Panc1 (cell line): ENCODE data around the gene GLTP. TPM values are rescaled to one million over a fixed set of nuclear protein-coding genes. Genes with fewer than 3 reads are reported as not detected.
"Not testable (repeated sequence)": the region's sequence is repeated elsewhere in the genome, so short reads cannot be mapped to it uniquely, and the experiment has no call there.

ENCODE experiments used
- ATAC-seq: fragments of 200-7000 bp; cut with Tn5 transposase; 2 replicates; pipeline ENCODE4 v1.9.1; 2020; ENCODE audit warnings: mild to moderate bottlenecking, moderate library complexity
- Bru-seq: library from RNA; stranded (reverse); fragments of 400-500 nt; gene quantifications from one replicate; lab custom pipeline; 2021; lab: Mats Ljungman, UMichigan
- BruChase-seq, 2 experiments: library from RNA; stranded (reverse); fragments of 400-500 nt; gene quantifications; one replicate each; lab custom pipeline; 2021; lab: Mats Ljungman, UMichigan
- BruUV-seq: library from RNA; stranded (reverse); fragments of 400-500 nt; replicated peaks from 2 replicates; lab custom pipeline; 2021; lab: Mats Ljungman, UMichigan
- CTCF ChIA-PET: fragments of 300-600 bp; sonication (Branson Sonifier 250); formaldehyde crosslinking; loops from one replicate; lab custom pipeline; 2022; ENCODE audit warnings: antibody characterized with exemption; lab: Charles Lee
- POLR2A ChIA-PET: fragments of 300-600 bp; sonication (Branson Sonifier 250); formaldehyde crosslinking; loops from one replicate; lab custom pipeline; 2022; ENCODE audit warnings: antibody characterized with exemption; lab: Charles Lee
- DNase-seq: peaks from one replicate; pipeline ENCODE4 v3.0.0-alpha.2; 2010; ENCODE audit warnings: low read depth, low spot score
- H3K27ac ChIP-seq: 2 replicates; pipeline ENCODE4 v1.5.1; 2011; ENCODE audit warnings: mild to moderate bottlenecking, low read length, inconsistent platforms
- H3K27me3 ChIP-seq: fragments of 200-500 bp; sonication (Bioruptor generic); 2 replicates; pipeline ENCODE4 v1.6.0; 2014; ENCODE audit warnings: low read length, inconsistent platforms; ENCODE audit not compliant: control insufficient read depth, insufficient read depth
- H3K36me3 ChIP-seq: fragments of 200-500 bp; sonication (Bioruptor generic); 2 replicates; pipeline ENCODE4 v1.5.1; 2014; ENCODE audit warnings: inconsistent platforms, mild to moderate bottlenecking, low read length, moderate library complexity; ENCODE audit not compliant: control insufficient read depth, insufficient read depth
- H3K4me1 ChIP-seq: 2 replicates; pipeline ENCODE4 v1.5.1; 2011; ENCODE audit warnings: inconsistent platforms, mild to moderate bottlenecking, low read length, moderate library complexity; ENCODE audit not compliant: control insufficient read depth, insufficient read depth
- H3K4me3 ChIP-seq, 2 experiments: 2 replicates each; pipeline ENCODE4 v1.5.1; 2011 to 2012; ENCODE audit warnings: low read depth in 2 of 2, low read length in 2 of 2, mild to moderate bottlenecking in 2 of 2, inconsistent platforms in 1 of 2, moderate library complexity in 1 of 2
- H3K9me3 ChIP-seq: fragments of 200-500 bp; sonication (Bioruptor generic); 2 replicates; pipeline ENCODE4 v1.5.1; 2014; ENCODE audit warnings: low read depth, mild to moderate bottlenecking, inconsistent platforms, low read length, moderate library complexity; ENCODE audit not compliant: control insufficient read depth, insufficient read depth
- CTCF ChIP-seq: fragments of 450-650 bp; IDR thresholded peaks from 2 replicates; pipeline ENCODE4 v1.5.1; 2017; ENCODE audit warnings: mild to moderate bottlenecking
- POLR2AphosphoS5 ChIP-seq: IDR thresholded peaks from 2 replicates; pipeline ENCODE4 v1.6.1; 2012; ENCODE audit warnings: mild to moderate bottlenecking, low read depth, low read length, moderate library complexity
- REST ChIP-seq, 2 experiments: IDR thresholded peaks; 2 replicates each; pipeline ENCODE4 v1.6.1; 2011 to 2012; ENCODE audit warnings: low read depth in 2 of 2, control low read depth in 1 of 2, low read length in 1 of 2, mild to moderate bottlenecking in 1 of 2, moderate library complexity in 1 of 2; ENCODE audit not compliant: insufficient read depth in 1 of 2
- SIN3A ChIP-seq: IDR thresholded peaks from 2 replicates; pipeline ENCODE4 v1.6.1; 2012; ENCODE audit warnings: low read depth, mild to moderate bottlenecking, low read length, moderate library complexity, borderline replicate concordance; ENCODE audit not compliant: insufficient read depth
- TCF7L2 ChIP-seq: IDR thresholded peaks from 2 replicates; pipeline ENCODE4 v1.6.1; 2011; ENCODE audit warnings: mild to moderate bottlenecking, low read depth, low read length, inconsistent platforms
- in situ Hi-C: cut with HindIII; loops from 2 replicates; pipeline ENCODE4 v1.10.0; 2016; ENCODE audit warnings: low sequenced_read_pairs, low pct_unique_long_range_greater_than_20kb
- intact Hi-C: fragments of 100-400 bp; cut with micrococcal nuclease; formaldehyde crosslinking; loops from one replicate; pipeline ENCODE4 v1.10.0; 2022; ENCODE audit not compliant: unreplicated experiment
- long read RNA-seq: library from polyadenylated mRNA; unstranded; transcript quantifications from one replicate; pipeline ENCODE4 v2.0.0, GENCODE V29; 2021; ENCODE audit not compliant: unreplicated experiment
- polyA plus RNA-seq: library from polyadenylated mRNA; unstranded; fragments of >200 nt; gene quantifications from one replicate; pipeline ENCODE4 v1.2.1, GENCODE V29; 2012; ENCODE audit warnings: missing spikeins; ENCODE audit not compliant: insufficient read length
- total RNA-seq: library from RNA; stranded (reverse); gene quantifications from one replicate; pipeline ENCODE4 v1.2.1, GENCODE V29; 2021; ENCODE audit not compliant: unreplicated experiment

Gene GLTP
- total RNA-seq (24.8 TPM), Bru-seq, nascent RNA (percentile 57 among the genes with signal in this experiment), BruChase-seq, experiment 1, labeled RNA remaining after a 2-hour chase (percentile 64 among the genes with signal in this experiment), BruChase-seq, experiment 2, labeled RNA remaining after a 6-hour chase (percentile 77 among the genes with signal in this experiment)
- 47.2 TPM for polyA plus RNA-seq
- long read RNA-seq, transcript GLTP-201 (5 exons, 2,356 nt), result major isoform, 47 of 74 reads
- long read RNA-seq, partial matches to known transcripts, result 2 of 74 reads
- long read RNA-seq, other reads (novel, unspliced or antisense), result 24 of 74 reads

- in situ Hi-C loops, result no loop called here
- Histone ChIP-seq H3K4me3 (peak within 1 kb of the TSS; percentile 50 to 90), H3K27ac (peak within 1 kb of the TSS; percentile 55), H3K9me3 (no peaks in the 10 kb centered on the region), H3K36me3 (no peaks in the 10 kb centered on the region), H3K27me3 (no peaks in the 10 kb centered on the region), H3K4me1 (peaks cover 14% of the 10 kb centered on the region)
- intact Hi-C loops, result no loop called here
- POLR2A ChIA-PET, result no interaction called here
- CTCF ChIA-PET, result no interaction called here
- DNase-seq (no peak), ATAC-seq (peak; percentile 97)
- no TSS peak for BruUV-seq
- no peak for TF ChIP-seq REST (IDR thresholded peaks at IDR 0.05; ENCODE audit: insufficient read depth in 1 of 2, low read depth in 2 of 2, low read length in 1 of 2)
- no peak for TF ChIP-seq TCF7L2
- 0 out of 2 replicates have a peak, but pooled peaks have one; percentile 25 for TF ChIP-seq POLR2AphosphoS5
- TF ChIP-seq SIN3A, result peak; percentile 76; the same call in 1 of the 2 replicates
- peak; percentile 96 for TF ChIP-seq CTCF
These were observed at the start of gene GLTP for GRCh38 chr12:109880043-109880931. TSS of gene GLTP (minus strand) at chr12:109880541. CDS start at chr12:109880374, 167 bp downstream.

- POLR2A ChIA-PET, result not testable (repeated sequence)
These were observed 49.0 kb upstream of the GLTP start for GRCh38 chr12:109929326-109929725.

More at GRCh38 chr12:109929326-109929725, 49.0 kb upstream of the GLTP start:
- H3K4me1 ChIP-seq, DNase-seq, H3K9me3 ChIP-seq, H3K36me3 ChIP-seq, H3K4me3 ChIP-seq, H3K27me3 ChIP-seq, H3K27ac ChIP-seq, BruUV-seq, ATAC-seq, in situ Hi-C loops: not testable (repeated sequence)
- intact Hi-C loops, result loop anchor here (10.0 kb wide), 1 partner anchor 75 kb away; no protein-coding TSS in a partner anchor
- CTCF ChIA-PET, result interaction anchor here (0.8 kb wide), 1 partner anchor 41 kb away, joined by 3 read pairs; no protein-coding TSS in a partner anchor
